IgD-negative memory B cell (primary cell): ENCODE data around the gene MTARC1. TPM values are rescaled to one million over a fixed set of nuclear protein-coding genes. Genes with fewer than 3 reads are reported as not detected.
A peak's percentile ranks its signal among the peaks of the same experiment; 100 is the strongest.

Experiments
- H3K27ac Mint-ChIP-seq, 3 donors: one replicate each; pipeline ENCODE4 v1.8.0; 2020 to 2022; ENCODE audit warnings: mild to moderate bottlenecking in 3 of 3, mixed read lengths in 3 of 3, moderate library complexity in 1 of 3
- H3K27me3 Mint-ChIP-seq: one replicate; pipeline ENCODE4 v1.8.0; 2021; ENCODE audit warnings: mixed read lengths
- H3K36me3 Mint-ChIP-seq: one replicate; pipeline ENCODE4 v1.8.0; 2020; ENCODE audit warnings: mild to moderate bottlenecking, mixed read lengths
- H3K4me1 Mint-ChIP-seq, 3 donors: one replicate each; pipeline ENCODE4 v1.8.0; 2020 to 2022; ENCODE audit warnings: mixed read lengths in 3 of 3, mild to moderate bottlenecking in 1 of 3
- H3K4me3 Mint-ChIP-seq, 4 donors: one replicate each; pipeline ENCODE4 v1.8.0; 2020 to 2022; ENCODE audit warnings: mild to moderate bottlenecking in 4 of 4, mixed read lengths in 4 of 4, moderate library complexity in 3 of 4
- H3K9me3 Mint-ChIP-seq, 3 donors: one replicate each; pipeline ENCODE4 v1.8.0; 2020 to 2021; ENCODE audit warnings: mixed read lengths in 3 of 3, mild to moderate bottlenecking in 1 of 3
- polyA plus RNA-seq: library from polyadenylated mRNA; unstranded; fragments of 300-500 nt; fragmentation: Illumina TruSeq; gene quantifications from one replicate; pipeline ENCODE4 v1.2.3, GENCODE V29; 2021

The MTARC1 gene
- polyA plus RNA-seq: 1.6 TPM

- peaks cover 0 to 5% (median 0%) of the 10 kb centered on the region in 3 donors for H3K9me3 Mint-ChIP-seq
- peaks cover 9% of the 10 kb centered on the region for H3K27me3 Mint-ChIP-seq
- peaks cover 0 to 5% (median 0%) of the 10 kb centered on the region in 3 donors for H3K4me1 Mint-ChIP-seq
- peak within 1 kb of the TSS; percentile 43 to 77 (median 68) for H3K4me3 Mint-ChIP-seq
- H3K36me3 Mint-ChIP-seq: no peaks in the 10 kb centered on the region
- peak within 1 kb of the TSS in 1 of 3 donors; percentile 32 for H3K27ac Mint-ChIP-seq
These were observed at the start of gene MTARC1 for GRCh38 chr1:220786337-220787068. MTARC1 (plus strand) TSS chr1:220786913; CDS start chr1:220786945, 32 bp downstream.

- peaks cover 2% of the 10 kb centered on the region for H3K27me3 Mint-ChIP-seq
- no peaks in the 10 kb centered on the region for H3K36me3 Mint-ChIP-seq
- H3K27ac Mint-ChIP-seq: no peak overlapping the region
These were observed 45.4 kb upstream of the MTARC1 start for GRCh38 chr1:220741349-220741748.

GRCh38 chr1:220741825-220742224 lies 44.9 kb upstream of the MTARC1 start:
- Mint-ChIP-seq H3K27me3 (peaks cover 2% of the 10 kb centered on the region), H3K36me3 (no peaks in the 10 kb centered on the region), H3K9me3 (no peaks in the 10 kb centered on the region), H3K4me3 (no peak overlapping the region), H3K4me1 (peaks cover 2 to 7% (median 3%) of the 10 kb centered on the region in 3 donors), H3K27ac (no peak overlapping the region)

More at GRCh38 chr1:220741349-220741748, 45.4 kb upstream of the MTARC1 start:
- Mint-ChIP-seq H3K4me1 (peaks cover 2 to 10% (median 3%) of the 10 kb centered on the region in 3 donors), H3K9me3 (no peaks in the 10 kb centered on the region), H3K4me3 (no peak overlapping the region)

- Mint-ChIP-seq H3K9me3 (no peaks in the 10 kb centered on the region), H3K4me3 (no peak overlapping the region), H3K27ac (no peak overlapping the region), H3K36me3 (no peaks in the 10 kb centered on the region), H3K4me1 (peaks cover 2 to 5% (median 2%) of the 10 kb centered on the region in 3 donors), H3K27me3 (peaks cover 2% of the 10 kb centered on the region)
These were observed 44.2 kb upstream of the MTARC1 start for GRCh38 chr1:220742520-220742919.

- Mint-ChIP-seq H3K9me3 (no peaks in the 10 kb centered on the region), H3K4me3 (peak overlapping the region in 1 of 4 donors; percentile 77), H3K4me1 (peaks cover 19 to 32% (median 23%) of the 10 kb centered on the region in 3 donors), H3K36me3 (no peaks in the 10 kb centered on the region), H3K27me3 (peaks cover 5% of the 10 kb centered on the region), H3K27ac (no peak overlapping the region)
These were observed 39.9 kb upstream of the MTARC1 start for GRCh38 chr1:220746851-220747250.

GRCh38 chr1:220747437-220748088 lies 39.1 kb upstream of the MTARC1 start:
- H3K4me1 Mint-ChIP-seq: peaks cover 19 to 36% (median 23%) of the 10 kb centered on the region in 3 donors
- peaks cover 5% of the 10 kb centered on the region for H3K27me3 Mint-ChIP-seq
- peak overlapping the region; percentile 77 to 97 (median 92) for H3K4me3 Mint-ChIP-seq
- H3K27ac Mint-ChIP-seq: peak overlapping the region in 2 of 3 donors; percentile 83 to 86
- H3K9me3 Mint-ChIP-seq: no peaks in the 10 kb centered on the region
- H3K36me3 Mint-ChIP-seq: no peaks in the 10 kb centered on the region

- Mint-ChIP-seq H3K27ac (peak within 1 kb of the TSS in 2 of 3 donors; percentile 83 to 86), H3K36me3 (no peaks in the 10 kb centered on the region), H3K9me3 (no peaks in the 10 kb centered on the region), H3K4me3 (peak within 1 kb of the TSS; percentile 77 to 97 (median 92)), H3K27me3 (peaks cover 5% of the 10 kb centered on the region), H3K4me1 (peaks cover 19 to 38% (median 23%) of the 10 kb centered on the region in 3 donors)
These were observed 38.4 kb upstream of the MTARC1 start, which contains the start of gene MTARC2 for GRCh38 chr1:220748089-220748934. MTARC2 (plus strand) TSS chr1:220748322; CDS start chr1:220748532, 210 bp downstream.

GRCh38 chr1:220748936-220749335 lies 37.8 kb upstream of the MTARC1 start:
- H3K9me3 Mint-ChIP-seq: no peaks in the 10 kb centered on the region
- H3K27me3 Mint-ChIP-seq: peaks cover 5% of the 10 kb centered on the region
- H3K4me1 Mint-ChIP-seq: peaks cover 21 to 42% (median 23%) of the 10 kb centered on the region in 3 donors
- H3K4me3 Mint-ChIP-seq: peak overlapping the region; percentile 77 to 97 (median 90)
- H3K36me3 Mint-ChIP-seq: no peaks in the 10 kb centered on the region
- peak overlapping the region in 2 of 3 donors; percentile 28 to 71 for H3K27ac Mint-ChIP-seq

- no peaks in the 10 kb centered on the region for H3K36me3 Mint-ChIP-seq
- H3K4me1 Mint-ChIP-seq: peaks cover 22 to 44% (median 23%) of the 10 kb centered on the region in 3 donors
- peak overlapping the region in 2 of 3 donors; percentile 14 to 73 for H3K27ac Mint-ChIP-seq
- H3K9me3 Mint-ChIP-seq: no peaks in the 10 kb centered on the region
- H3K27me3 Mint-ChIP-seq: peaks cover 5% of the 10 kb centered on the region
- H3K4me3 Mint-ChIP-seq: peak overlapping the region; percentile 65 to 97 (median 83)
These were observed 36.6 kb upstream of the MTARC1 start for GRCh38 chr1:220750131-220750515.

- no peaks in the 10 kb centered on the region for H3K9me3 Mint-ChIP-seq
- peak overlapping the region in 1 of 4 donors; percentile 77 for H3K4me3 Mint-ChIP-seq
- peaks cover 22 to 44% (median 23%) of the 10 kb centered on the region in 3 donors for H3K4me1 Mint-ChIP-seq
- peak overlapping the region in 1 of 3 donors; percentile 46 for H3K27ac Mint-ChIP-seq
- H3K27me3 Mint-ChIP-seq: peaks cover 4% of the 10 kb centered on the region
- H3K36me3 Mint-ChIP-seq: no peaks in the 10 kb centered on the region
These were observed 35.6 kb upstream of the MTARC1 start for GRCh38 chr1:220751111-220751510.

- Mint-ChIP-seq H3K36me3 (no peaks in the 10 kb centered on the region), H3K4me1 (peaks cover 10 to 32% (median 17%) of the 10 kb centered on the region in 3 donors), H3K27ac (no peak overlapping the region), H3K27me3 (no peaks in the 10 kb centered on the region), H3K4me3 (no peak overlapping the region), H3K9me3 (no peaks in the 10 kb centered on the region)
These were observed 32.3 kb upstream of the MTARC1 start for GRCh38 chr1:220754212-220754917.

- Mint-ChIP-seq H3K4me3 (no peak overlapping the region), H3K36me3 (no peaks in the 10 kb centered on the region), H3K27ac (no peak overlapping the region), H3K4me1 (peaks cover 8 to 28% (median 14%) of the 10 kb centered on the region in 3 donors), H3K9me3 (no peaks in the 10 kb centered on the region), H3K27me3 (no peaks in the 10 kb centered on the region)
These were observed 31.8 kb upstream of the MTARC1 start for GRCh38 chr1:220754918-220755295.

GRCh38 chr1:220755309-220755708 lies 31.4 kb upstream of the MTARC1 start:
- H3K27ac Mint-ChIP-seq: no peak overlapping the region
- peaks cover 5 to 24% (median 11%) of the 10 kb centered on the region in 3 donors for H3K4me1 Mint-ChIP-seq
- H3K36me3 Mint-ChIP-seq: no peaks in the 10 kb centered on the region
- no peaks in the 10 kb centered on the region for H3K27me3 Mint-ChIP-seq
- H3K9me3 Mint-ChIP-seq: no peaks in the 10 kb centered on the region
- H3K4me3 Mint-ChIP-seq: no peak overlapping the region

GRCh38 chr1:220757441-220757840 lies 29.3 kb upstream of the MTARC1 start:
- H3K4me3 Mint-ChIP-seq: no peak overlapping the region
- no peak overlapping the region for H3K27ac Mint-ChIP-seq
- no peaks in the 10 kb centered on the region for H3K27me3 Mint-ChIP-seq
- H3K36me3 Mint-ChIP-seq: no peaks in the 10 kb centered on the region
- no peaks in the 10 kb centered on the region for H3K9me3 Mint-ChIP-seq
- H3K4me1 Mint-ChIP-seq: peaks cover 0 to 8% (median 4%) of the 10 kb centered on the region in 3 donors
